ENCODE results near the gene GLRX3. TPM values are rescaled to one million over a fixed set of nuclear protein-coding genes. Genes with fewer than 3 reads are reported as not detected.

The GLRX3 gene
- total RNA-seq, 6 experiments from 2014 or later = 96.2 to 123 (median 112) TPM

GRCh38 chr10:130137090-130137448 is 878 bp downstream of the GLRX3 start:
- peaks cover 38% of the 10 kb centered on the region for H3K4me1 Mint-ChIP-seq (ENCODE audit: low read depth)
- peak overlapping the region; percentile 95 for H3K4me3 Mint-ChIP-seq
- DNase-seq = peak; percentile 18
- TF ChIP-seq CTCF (IDR thresholded peaks at IDR 0.05) = no peak
- peaks cover 16% of the 10 kb centered on the region for H3K36me3 Mint-ChIP-seq (ENCODE audit: low read depth)
- peak overlapping the region; percentile 87 for H3K27ac Mint-ChIP-seq
- H3K27me3 Mint-ChIP-seq (ENCODE audit: insufficient read depth) = peaks cover 2% of the 10 kb centered on the region
- H3K9me3 Mint-ChIP-seq = no peaks in the 10 kb centered on the region

- TF ChIP-seq CTCF (IDR thresholded peaks at IDR 0.05) = no peak
- H3K27ac Mint-ChIP-seq = peak overlapping the region; percentile 87
Measured at GRCh38 chr10:130137659-130138478, 1.7 kb downstream of the GLRX3 start.

GRCh38 chr10:130138479-130138866 is 2.3 kb downstream of the GLRX3 start:
- peaks cover 21% of the 10 kb centered on the region for H3K36me3 Mint-ChIP-seq (ENCODE audit: low read depth)
- peaks cover 48% of the 10 kb centered on the region for H3K4me1 Mint-ChIP-seq (ENCODE audit: low read depth)
- peak overlapping the region; percentile 87 for H3K27ac Mint-ChIP-seq
- DNase-seq = peak; percentile 60
- H3K9me3 Mint-ChIP-seq = no peaks in the 10 kb centered on the region
- TF ChIP-seq CTCF (IDR thresholded peaks at IDR 0.05) = no peak
- H3K27me3 Mint-ChIP-seq (ENCODE audit: insufficient read depth) = peaks cover 2% of the 10 kb centered on the region
- H3K4me3 Mint-ChIP-seq = peak overlapping the region; percentile 95

More at GRCh38 chr10:130137659-130138478, 1.7 kb downstream of the GLRX3 start:
- H3K36me3 Mint-ChIP-seq (ENCODE audit: low read depth) = peaks cover 21% of the 10 kb centered on the region
- no peaks in the 10 kb centered on the region for H3K9me3 Mint-ChIP-seq
- H3K4me3 Mint-ChIP-seq = peak overlapping the region; percentile 95
- DNase-seq = no peak
- H3K27me3 Mint-ChIP-seq (ENCODE audit: insufficient read depth) = peaks cover 2% of the 10 kb centered on the region
- peaks cover 46% of the 10 kb centered on the region for H3K4me1 Mint-ChIP-seq (ENCODE audit: low read depth)

- Mint-ChIP-seq H3K36me3 (ENCODE audit: low read depth) (peaks cover 21% of the 10 kb centered on the region), H3K27me3 (ENCODE audit: insufficient read depth) (peaks cover 2% of the 10 kb centered on the region), H3K9me3 (no peaks in the 10 kb centered on the region), H3K27ac (no peak overlapping the region), H3K4me1 (ENCODE audit: low read depth) (peaks cover 48% of the 10 kb centered on the region), H3K4me3 (no peak overlapping the region)
- DNase-seq = no peak
- TF ChIP-seq CTCF (IDR thresholded peaks at IDR 0.05) = no peak
Measured at GRCh38 chr10:130140425-130140824, 4.2 kb downstream of the GLRX3 start.

- Mint-ChIP-seq H3K4me1 (ENCODE audit: low read depth) (peaks cover 48% of the 10 kb centered on the region), H3K4me3 (no peak overlapping the region), H3K9me3 (no peaks in the 10 kb centered on the region), H3K27me3 (ENCODE audit: insufficient read depth) (peaks cover 2% of the 10 kb centered on the region), H3K36me3 (ENCODE audit: low read depth) (peaks cover 23% of the 10 kb centered on the region), H3K27ac (peak overlapping the region; percentile 45; the same call in 1 of the 2 replicates)
- DNase-seq = no peak
- TF ChIP-seq CTCF (IDR thresholded peaks at IDR 0.05) = no peak
Measured at GRCh38 chr10:130141038-130141437, 4.8 kb downstream of the GLRX3 start.

Measured in HFFc6 (cell line).